Camera-type eye (tissue), 1 donor: Measurements from ENCODE around the gene SRSF12. TPM values are rescaled to one million over a fixed set of nuclear protein-coding genes. Genes with fewer than 3 reads are reported as not detected.

ENCODE experiments used
- total RNA-seq: library from RNA; depleted of rRNA; stranded (reverse); fragments of >200 nt; gene quantifications from one replicate; pipeline ENCODE4 v1.2.3, GENCODE V29; 2014

SRSF12 gene
- total RNA-seq = 18.0 TPM

GRCh38 chr6:89117211-89118108 is at the start of gene SRSF12:
Gene SRSF12 (minus strand): TSS chr6:89118071. CDS start chr6:89117887, 184 bp downstream.

DNA sequence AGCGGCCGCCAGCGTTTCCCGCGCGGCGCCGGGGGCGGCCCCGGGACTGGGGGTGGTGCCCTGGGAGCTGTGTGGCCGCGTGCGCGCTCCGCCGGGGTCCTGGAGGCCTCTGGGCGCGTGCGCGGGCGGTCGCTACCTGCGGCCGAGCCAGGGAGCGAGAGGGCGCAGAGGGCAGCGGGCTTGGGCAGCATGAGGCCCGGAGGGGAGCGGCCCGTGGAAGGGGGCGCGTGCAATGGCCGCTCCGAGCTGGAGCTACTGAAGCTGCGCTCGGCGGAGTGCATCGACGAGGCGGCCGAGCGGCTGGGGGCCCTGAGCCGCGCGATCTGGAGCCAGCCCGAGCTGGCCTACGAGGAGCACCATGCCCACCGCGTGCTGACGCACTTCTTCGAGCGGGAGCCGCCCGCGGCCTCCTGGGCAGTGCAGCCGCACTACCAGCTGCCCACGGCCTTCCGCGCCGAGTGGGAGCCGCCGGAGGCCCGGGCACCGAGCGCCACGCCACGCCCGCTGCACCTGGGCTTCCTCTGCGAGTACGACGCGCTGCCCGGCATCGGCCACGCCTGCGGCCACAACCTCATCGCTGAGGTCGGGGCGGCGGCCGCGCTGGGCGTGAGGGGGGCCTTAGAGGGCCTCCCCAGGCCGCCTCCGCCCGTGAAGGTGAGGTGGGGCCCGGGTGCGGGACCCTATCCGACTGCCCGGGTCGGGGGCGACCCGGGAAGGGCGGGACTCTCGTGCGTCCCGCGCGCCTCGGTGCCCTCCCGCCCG is 28.3 kb upstream of the SRSF12 start, which contains the start of gene PM20D2:
Gene PM20D2, plus strand, starts transcription at position 100 of the 762 bp plus-strand sequence. Its CDS starts 90 bp downstream, at position 190.

GRCh38 chr6:89080281-89081128 is 37.4 kb downstream of the SRSF12 start, which contains the start of gene PNRC1:
Gene PNRC1 (plus strand): TSS chr6:89080751. CDS start chr6:89080895, 144 bp downstream.

Other genes with a start within 250 kb of the SRSF12 start
- gene RNGTT, start 154.5 kb downstream of the SRSF12 start, total RNA-seq = 51.9 TPM
- gene PNRC1, start 37.3 kb downstream of the SRSF12 start, total RNA-seq = 239 TPM
- gene PM20D2, start 28.0 kb upstream of the SRSF12 start, total RNA-seq = 38.7 TPM
- 4.6 TPM for gene GABRR1, start 99.3 kb upstream of the SRSF12 start, total RNA-seq
- 28.4 TPM for gene GABRR2, start 197.2 kb upstream of the SRSF12 start, total RNA-seq
- 48.2 TPM for gene UBE2J1, start 234.7 kb upstream of the SRSF12 start, total RNA-seq